D721Med (cell line): ENCODE measurements around the gene DENND2D.

Source experiments
- DNase-seq: peaks from one replicate; pipeline ENCODE4 v3.0.0; 2011; ENCODE audit warnings: low spot score; ENCODE audit not compliant: insufficient read length
- FAIRE-seq: peaks from 2 replicates; lab custom pipeline; 2011; peaks lifted over from hg19 to GRCh38; lab: Jason Lieb, UNC
- TF ChIP-seq, protein P1 (sequence below): IDR thresholded peaks from 2 replicates; pipeline ENCODE4 v1.5.1; 2012; ENCODE audit warnings: mild to moderate bottlenecking, control low read depth; ENCODE audit not compliant: insufficient read depth; ENCODE audit errors: missing control alignments

Gene DENND2D

DNA sequence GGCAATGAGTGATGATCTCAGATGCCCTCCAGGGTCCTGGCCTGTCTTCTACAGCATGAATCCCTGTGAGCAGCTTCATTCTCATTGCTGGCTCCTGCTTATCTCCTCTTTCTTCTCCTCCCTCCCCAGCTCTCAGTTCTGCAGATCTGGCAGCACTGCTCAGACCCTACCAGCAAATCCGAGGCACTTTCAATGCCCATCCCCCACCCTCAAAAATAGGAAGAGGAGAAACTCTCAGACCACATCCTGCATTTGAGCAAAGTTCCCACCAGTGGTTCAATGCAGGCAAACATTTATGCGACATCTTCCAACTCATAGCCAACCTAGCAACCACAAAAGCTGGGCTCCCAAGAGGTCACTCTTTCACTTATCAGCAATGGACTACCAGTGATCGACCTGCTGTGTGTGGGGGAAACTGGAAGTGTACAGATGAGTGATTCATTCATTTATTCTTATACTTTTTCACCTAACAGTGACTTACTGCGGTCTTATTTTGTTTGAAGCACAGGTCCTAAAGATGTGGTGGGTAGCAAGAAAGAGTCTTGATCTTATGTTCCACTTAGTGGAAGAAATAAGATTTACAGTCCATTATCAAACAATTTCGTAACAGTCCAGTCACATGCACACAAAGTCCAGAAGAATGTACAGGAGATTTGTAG is 21.3 kb upstream of the DENND2D start:
- TF ChIP-seq, protein P1, sequence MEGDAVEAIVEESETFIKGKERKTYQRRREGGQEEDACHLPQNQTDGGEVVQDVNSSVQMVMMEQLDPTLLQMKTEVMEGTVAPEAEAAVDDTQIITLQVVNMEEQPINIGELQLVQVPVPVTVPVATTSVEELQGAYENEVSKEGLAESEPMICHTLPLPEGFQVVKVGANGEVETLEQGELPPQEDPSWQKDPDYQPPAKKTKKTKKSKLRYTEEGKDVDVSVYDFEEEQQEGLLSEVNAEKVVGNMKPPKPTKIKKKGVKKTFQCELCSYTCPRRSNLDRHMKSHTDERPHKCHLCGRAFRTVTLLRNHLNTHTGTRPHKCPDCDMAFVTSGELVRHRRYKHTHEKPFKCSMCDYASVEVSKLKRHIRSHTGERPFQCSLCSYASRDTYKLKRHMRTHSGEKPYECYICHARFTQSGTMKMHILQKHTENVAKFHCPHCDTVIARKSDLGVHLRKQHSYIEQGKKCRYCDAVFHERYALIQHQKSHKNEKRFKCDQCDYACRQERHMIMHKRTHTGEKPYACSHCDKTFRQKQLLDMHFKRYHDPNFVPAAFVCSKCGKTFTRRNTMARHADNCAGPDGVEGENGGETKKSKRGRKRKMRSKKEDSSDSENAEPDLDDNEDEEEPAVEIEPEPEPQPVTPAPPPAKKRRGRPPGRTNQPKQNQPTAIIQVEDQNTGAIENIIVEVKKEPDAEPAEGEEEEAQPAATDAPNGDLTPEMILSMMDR: no peak
- DNase-seq: no peak
- FAIRE-seq: no peak

DNA sequence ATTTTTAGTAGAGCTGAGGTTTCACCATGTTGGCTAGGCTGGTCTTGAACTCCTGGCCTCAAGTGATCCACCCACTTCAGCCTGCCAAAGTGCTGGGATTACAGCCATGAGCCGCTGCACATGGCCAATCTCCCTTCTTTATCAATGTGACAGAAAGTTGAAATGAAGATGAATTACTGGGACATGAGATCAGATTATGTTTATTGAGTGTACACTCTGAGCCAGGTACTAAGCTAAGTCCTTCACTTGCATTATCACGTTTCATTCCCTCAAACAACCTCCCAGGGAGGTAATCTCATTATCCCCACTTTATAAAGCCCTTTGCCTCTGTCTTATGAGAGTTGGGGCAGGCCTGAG is 20.8 kb upstream of the DENND2D start:
- TF ChIP-seq, protein P1: no peak
- DNase-seq (no peak), FAIRE-seq (no peak)

DNA sequence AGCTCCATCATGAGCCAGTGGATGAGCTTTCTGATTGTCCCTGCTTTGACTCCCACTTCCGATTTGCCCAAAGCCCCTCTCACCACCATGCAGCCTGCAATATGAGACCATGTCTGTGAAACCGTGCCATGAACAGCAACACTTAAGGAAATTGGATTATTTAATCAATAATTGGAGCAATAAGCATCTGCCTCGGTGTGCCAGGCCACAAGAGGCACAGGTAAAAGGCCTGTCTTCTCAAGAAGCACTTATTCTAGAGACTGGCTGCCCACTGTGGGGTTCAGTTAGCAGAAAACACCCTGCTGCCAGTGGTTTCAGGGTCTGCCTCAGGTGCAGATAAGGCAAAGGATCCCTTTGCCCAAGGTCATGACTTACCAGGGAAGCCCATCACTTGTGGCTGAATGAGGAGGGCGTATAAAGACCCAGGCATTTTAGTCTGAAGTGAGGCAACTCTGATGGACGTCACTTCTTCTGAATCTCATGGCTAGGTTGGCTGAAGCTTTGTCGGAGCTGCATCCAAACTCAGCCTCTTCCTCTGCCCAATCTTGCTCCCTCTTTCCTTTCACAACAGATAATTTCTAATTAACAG is 19.9 kb upstream of the DENND2D start:
- TF ChIP-seq, protein P1: no peak
- DNase-seq (no peak), FAIRE-seq (no peak)

DNA sequence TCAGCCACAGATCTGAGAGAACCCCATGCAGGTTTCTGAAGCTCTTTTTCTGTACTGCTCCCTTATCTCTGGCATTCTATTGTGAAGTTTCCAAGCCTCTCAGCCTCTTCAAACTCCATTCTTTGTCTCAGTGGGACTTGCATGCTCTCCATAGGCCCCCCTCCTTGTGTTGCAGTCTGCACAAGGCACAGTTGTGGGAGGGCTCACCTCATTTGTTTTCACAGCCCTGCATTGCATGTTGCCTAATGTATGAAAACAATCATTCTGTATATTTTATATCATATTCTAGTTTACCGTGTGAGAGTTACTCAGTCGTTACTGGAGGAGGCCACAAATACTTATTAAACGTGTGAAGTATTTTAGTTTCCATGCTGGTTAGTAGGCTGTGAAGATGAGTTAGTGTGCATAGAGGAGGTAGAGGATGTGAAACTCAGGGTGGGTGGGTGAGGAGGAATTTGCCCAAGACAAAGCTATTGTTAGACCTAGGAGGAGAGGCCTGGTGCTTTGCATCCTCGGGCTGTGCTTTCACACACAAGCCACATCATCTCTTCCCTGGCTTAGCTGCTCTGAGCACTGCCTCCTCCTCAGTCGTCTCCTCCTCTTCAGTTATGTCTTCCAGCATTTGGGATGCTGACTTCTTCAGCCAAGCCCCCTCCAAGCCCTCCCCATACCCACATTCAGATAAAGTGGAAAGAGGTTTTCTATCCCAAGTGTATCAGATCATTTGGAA is 19.3 kb upstream of the DENND2D start:
- no peak for DNase-seq
- FAIRE-seq: no peak
- TF ChIP-seq, protein P1: no peak

DNA sequence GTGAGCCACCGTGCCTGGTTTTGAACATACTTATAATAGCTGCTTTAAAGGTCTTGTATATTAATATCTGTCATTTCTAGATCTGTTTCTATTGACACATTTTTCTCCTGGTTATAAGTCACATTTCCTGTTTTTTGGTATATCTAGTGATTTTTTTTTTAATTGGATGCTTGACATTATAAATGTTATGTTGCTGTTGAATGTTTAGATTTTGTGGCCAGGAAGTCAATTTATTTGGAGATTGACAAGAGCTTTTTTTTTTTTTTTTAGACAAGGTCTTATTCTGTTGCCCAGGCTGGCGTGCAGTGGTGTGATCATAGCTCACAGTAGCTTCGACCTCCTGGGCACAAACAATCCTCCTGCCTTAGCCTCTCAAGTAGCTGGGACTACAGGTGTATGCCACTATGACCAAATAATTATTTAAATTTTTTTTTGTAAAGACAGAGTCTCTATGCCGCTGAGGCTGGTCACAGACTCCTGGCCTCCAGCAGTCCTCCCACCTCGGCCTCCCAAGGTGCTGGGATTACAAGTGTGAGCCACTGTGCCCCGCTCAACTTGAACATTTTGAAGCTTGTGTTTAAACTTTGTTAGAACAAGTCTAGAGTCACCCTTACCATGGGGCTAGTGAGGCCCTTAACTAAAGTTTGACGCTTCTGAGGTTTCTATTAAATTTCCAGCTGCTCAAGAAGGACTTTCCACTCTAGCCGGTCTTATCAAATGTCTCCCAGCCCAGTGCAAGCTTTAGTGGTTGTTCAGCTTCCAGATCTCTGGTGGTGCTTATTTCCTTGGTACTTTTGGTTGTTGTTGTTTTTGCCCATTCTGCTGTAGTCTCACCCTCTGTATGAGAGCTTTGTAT is 18.5 kb upstream of the DENND2D start:
- no peak for FAIRE-seq
- TF ChIP-seq, protein P1: no peak
- no peak for DNase-seq

DNA sequence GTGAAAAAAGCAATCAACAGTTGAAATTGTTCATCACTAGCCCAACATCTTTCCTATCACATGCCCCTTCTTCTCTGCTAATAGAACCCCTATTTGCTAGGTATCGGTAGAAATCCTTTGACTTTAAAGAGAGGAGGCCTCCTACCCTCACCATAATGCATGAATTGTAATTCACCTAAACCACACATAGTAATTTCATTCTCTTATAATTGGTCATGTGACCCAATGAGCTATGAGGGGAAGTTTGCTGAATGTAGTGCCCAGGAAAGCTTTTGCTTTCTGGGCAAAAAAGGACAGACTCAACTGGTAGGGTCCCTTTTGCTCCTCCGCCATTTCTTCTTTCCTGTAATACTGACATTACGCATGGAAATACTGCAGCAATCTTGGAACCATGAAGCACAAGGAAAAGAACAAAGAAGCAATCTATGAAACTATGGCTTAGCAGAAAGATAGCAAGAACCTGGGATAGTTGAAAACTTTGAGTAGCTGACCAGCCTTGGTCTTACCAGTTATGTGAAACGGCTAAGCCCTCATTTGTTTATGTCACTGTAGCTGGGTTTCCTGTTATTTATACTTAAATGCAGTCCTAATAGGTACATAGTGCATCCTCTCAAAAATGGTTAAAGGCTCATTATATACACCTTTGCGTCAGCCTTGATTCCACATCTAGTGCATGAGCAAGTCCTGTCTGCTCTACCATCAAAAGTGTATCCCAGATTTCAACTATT is 16.9 kb upstream of the DENND2D start:
- TF ChIP-seq, protein P1: no peak
- DNase-seq (no peak), FAIRE-seq (no peak)
